H1 (cell line): ENCODE measurements around the gene OCRL. TPM values are rescaled to one million over a fixed set of nuclear protein-coding genes. Genes with fewer than 3 reads are reported as not detected.

Source experiments
- CTCF ChIA-PET: fragments of 300-600 bp; sonication (Branson Sonifier 250); formaldehyde crosslinking; loops from one replicate; lab custom pipeline; 2021; ENCODE audit not compliant: partially characterized antibody; lab: Charles Lee
- POLR2A ChIA-PET: fragments of 300-600 bp; sonication (Branson Sonifier 250); formaldehyde crosslinking; loops from one replicate; lab custom pipeline; 2021; ENCODE audit warnings: inconsistent platforms; ENCODE audit not compliant: partially characterized antibody; lab: Charles Lee
- DNase-seq, 2 experiments: peaks; one replicate each; pipeline versions ENCODE4 v3.0.0 to v3.0.0-alpha.2; 2010 to 2022; ENCODE audit warnings: low spot score in 2 of 2, low read depth in 1 of 2, mixed read lengths in 1 of 2
- FAIRE-seq: peaks from 2 replicates; lab custom pipeline; 2011; peaks lifted over from hg19 to GRCh38; lab: Jason Lieb, UNC
- H2AFZ ChIP-seq: 2 replicates; pipeline ENCODE4 v1.8.1; 2012; ENCODE audit warnings: low read length, inconsistent platforms
- H2AK5ac ChIP-seq: 2 replicates; pipeline ENCODE4 v1.6.1; 2013; ENCODE audit warnings: low read depth, low read length
- H2BK120ac ChIP-seq: replicated peaks from 2 replicates; pipeline ENCODE3; 2013; ENCODE audit warnings: low read depth, low read length, inconsistent platforms
- H2BK12ac ChIP-seq: 2 replicates; pipeline ENCODE4 v1.6.1; 2013; ENCODE audit warnings: low read depth, low read length
- H2BK15ac ChIP-seq: 2 replicates; pipeline ENCODE4 v1.6.1; 2013; ENCODE audit warnings: low read length
- H2BK20ac ChIP-seq: 2 replicates; pipeline ENCODE4 v1.6.1; 2013; ENCODE audit warnings: low read length
- H2BK5ac ChIP-seq: 2 replicates; pipeline ENCODE4 v1.6.1; 2013; ENCODE audit warnings: low read depth, low read length
- H3K14ac ChIP-seq: 2 replicates; pipeline ENCODE4 v1.6.1; 2013; ENCODE audit warnings: inconsistent platforms; ENCODE audit not compliant: insufficient read length
- H3K18ac ChIP-seq: 2 replicates; pipeline ENCODE4 v1.6.1; 2013; ENCODE audit warnings: low read length; ENCODE audit errors: extremely low read depth
- H3K23ac ChIP-seq: 2 replicates; pipeline ENCODE4 v1.6.1; 2013; ENCODE audit warnings: inconsistent platforms; ENCODE audit not compliant: insufficient read length
- H3K23me2 ChIP-seq: 2 replicates; pipeline ENCODE4 v1.6.1; 2013; ENCODE audit warnings: low read depth, low read length
- H3K27ac ChIP-seq: 2 replicates; pipeline ENCODE4 v1.6.1; 2011; ENCODE audit warnings: low read depth, low read length, inconsistent platforms
- H3K27me3 ChIP-seq, 4 experiments: replicated peaks in 1 of 4; 1 replicate in 1 of 4; 2 replicates in 3 of 4; pipeline versions ENCODE4 v1.6.1 to v1.8.1; 2011 to 2013; ENCODE audit warnings: low read length in 3 of 4, mild to moderate bottlenecking in 3 of 4, inconsistent platforms in 2 of 4, mixed read lengths in 2 of 4, moderate library complexity in 1 of 4; ENCODE audit not compliant: control insufficient read depth in 3 of 4, insufficient read depth in 3 of 4; ENCODE audit errors: extremely low read depth in 1 of 4
- H3K36me3 ChIP-seq, 4 experiments: 2 replicates each; pipeline versions ENCODE4 v1.6.1 to v1.8.1; 2011 to 2013; ENCODE audit warnings: mild to moderate bottlenecking in 4 of 4, low read length in 3 of 4, moderate library complexity in 2 of 4, control low read depth in 1 of 4, inconsistent platforms in 1 of 4; ENCODE audit not compliant: insufficient read depth in 4 of 4, control insufficient read depth in 2 of 4
- H3K4ac ChIP-seq: replicated peaks from 2 replicates; pipeline ENCODE3; 2013; ENCODE audit warnings: low read length, low read depth, mixed read lengths, inconsistent platforms; ENCODE audit not compliant: insufficient read length
- H3K4me1 ChIP-seq, 4 experiments: replicated peaks in 1 of 4; 1 replicate in 1 of 4; 2 replicates in 3 of 4; pipeline versions ENCODE4 v1.6.1 to v1.8.1; 2011 to 2013; ENCODE audit warnings: low read length in 3 of 4, inconsistent platforms in 2 of 4, mixed read lengths in 1 of 4; ENCODE audit not compliant: insufficient read depth in 4 of 4, control insufficient read depth in 3 of 4
- H3K4me2 ChIP-seq, 2 experiments: 2 replicates each; pipeline versions ENCODE4 v1.6.1 to v1.8.1; 2011 to 2013; ENCODE audit warnings: low read depth in 2 of 2, low read length in 2 of 2, control low read depth in 1 of 2, inconsistent platforms in 1 of 2, mild to moderate bottlenecking in 1 of 2; ENCODE audit not compliant: insufficient read depth in 1 of 2
- H3K4me3 ChIP-seq, 4 experiments: fragments of 200-600, 300-600 bp in 1 of 4; sonication (generic), shearing (Covaris generic), sonication (Bioruptor Twin) in 1 of 4; 2 replicates each; pipeline versions ENCODE4 v1.5.1 to v1.8.1; 2011 to 2016; ENCODE audit warnings: low read length in 4 of 4, low read depth in 3 of 4, control low read depth in 2 of 4, inconsistent platforms in 2 of 4, mild to moderate bottlenecking in 2 of 4, mixed read lengths in 1 of 4, moderate library complexity in 1 of 4; ENCODE audit not compliant: insufficient read depth in 2 of 4; ENCODE audit errors: extremely low read depth in 1 of 4
- H3K56ac ChIP-seq: replicated peaks from 2 replicates; pipeline ENCODE3; 2013; ENCODE audit warnings: low read depth, mild to moderate bottlenecking, mixed read lengths, low read length, inconsistent platforms; ENCODE audit not compliant: insufficient read length
- H3K79me1 ChIP-seq: 2 replicates; pipeline ENCODE4 v1.6.1; 2013; ENCODE audit warnings: low read depth, low read length, control low read depth
- H3K79me2 ChIP-seq, 2 experiments: 2 replicates each; pipeline versions ENCODE4 v1.6.1 to v1.8.1; 2012 to 2013; ENCODE audit warnings: low read length in 2 of 2, mild to moderate bottlenecking in 2 of 2, inconsistent platforms in 1 of 2; ENCODE audit not compliant: insufficient read depth in 2 of 2, control insufficient read depth in 1 of 2
- H3K9ac ChIP-seq, 4 experiments: replicated peaks in 1 of 4; 1 replicate in 1 of 4; 2 replicates in 3 of 4; pipeline versions ENCODE4 v1.6.1 to v1.8.1; 2011 to 2013; ENCODE audit warnings: low read depth in 3 of 4, low read length in 3 of 4, control low read depth in 2 of 4, mild to moderate bottlenecking in 2 of 4, moderate library complexity in 2 of 4, inconsistent platforms in 1 of 4; ENCODE audit errors: extremely low read depth in 1 of 4
- H3K9me3 ChIP-seq, 2 experiments: 2 replicates each; pipeline versions ENCODE4 v1.6.1 to v1.8.1; 2012 to 2013; ENCODE audit warnings: mild to moderate bottlenecking in 2 of 2, moderate library complexity in 2 of 2, control low read depth in 1 of 2, inconsistent platforms in 1 of 2, low read depth in 1 of 2, low read length in 1 of 2, mixed read lengths in 1 of 2; ENCODE audit not compliant: insufficient read depth in 2 of 2
- H4K20me1 ChIP-seq, 2 experiments: replicated peaks in 1 of 2; 2 replicates each; pipeline versions ENCODE3 to v1.8.1; 2011 to 2013; ENCODE audit warnings: inconsistent platforms in 2 of 2, low read length in 2 of 2, mild to moderate bottlenecking in 1 of 2; ENCODE audit not compliant: insufficient read depth in 2 of 2, control insufficient read depth in 1 of 2
- H4K5ac ChIP-seq: 2 replicates; pipeline ENCODE4 v1.6.1; 2013; ENCODE audit warnings: low read length, low read depth, mixed read lengths, inconsistent platforms; ENCODE audit not compliant: insufficient read length
- H4K8ac ChIP-seq: 2 replicates; pipeline ENCODE4 v1.8.0; 2013; ENCODE audit warnings: mild to moderate bottlenecking, moderate library complexity, low read length, inconsistent platforms; ENCODE audit not compliant: insufficient read depth; ENCODE audit errors: extremely low read depth
- H4K91ac ChIP-seq: replicated peaks from 2 replicates; pipeline ENCODE3; 2013; ENCODE audit warnings: low read length, mixed read lengths, inconsistent platforms; ENCODE audit not compliant: insufficient read length
- ASH2L ChIP-seq: fragments of 200-600, 300-600 bp; sonication (generic); IDR thresholded peaks from one replicate; pipeline ENCODE4 v1.7.1; 2017; ENCODE audit warnings: low read length
- CEBPB ChIP-seq: IDR thresholded peaks from 2 replicates; pipeline ENCODE4 v1.6.1; 2012; ENCODE audit warnings: low read depth, low read length
- EZH2 ChIP-seq: fragments of 200-600 bp; sonication (generic); IDR thresholded peaks from 2 replicates; pipeline ENCODE4 v1.7.1; 2012; ENCODE audit warnings: low read depth, mild to moderate bottlenecking, moderate library complexity, low read length, inconsistent platforms; ENCODE audit not compliant: severe bottlenecking
- FOSL1 ChIP-seq: IDR thresholded peaks from 2 replicates; pipeline ENCODE4 v1.6.1; 2011; ENCODE audit warnings: mild to moderate bottlenecking, low read depth, low read length, moderate library complexity; ENCODE audit not compliant: insufficient read depth
- KDM5A ChIP-seq: fragments of 200-600 bp; IDR thresholded peaks from 2 replicates; pipeline ENCODE4 v1.7.1; 2012; ENCODE audit warnings: mild to moderate bottlenecking, low read length, inconsistent platforms, mixed read lengths
- PHF8 ChIP-seq: fragments of 200-600 bp; sonication (generic); conservative IDR thresholded peaks from 2 replicates; pipeline ENCODE4 v1.7.1; 2012; ENCODE audit warnings: low read depth, mild to moderate bottlenecking, inconsistent platforms, low read length, moderate library complexity
- RNF2 ChIP-seq: fragments of 200-900, 300-1000 bp; sonication (generic); IDR thresholded peaks from 2 replicates; pipeline ENCODE4 v1.7.1; 2016; ENCODE audit warnings: borderline replicate concordance, low read depth, mild to moderate bottlenecking, antibody characterized with exemption, low read length; ENCODE audit not compliant: poor library complexity, severe bottlenecking; ENCODE audit errors: missing control alignments
- SP4 ChIP-seq: IDR thresholded peaks from 2 replicates; pipeline ENCODE4 v1.6.1; 2012; ENCODE audit warnings: low read length, inconsistent platforms
- SUZ12 ChIP-seq: fragments of 200-600 bp; sonication (generic); IDR thresholded peaks from 2 replicates; pipeline ENCODE4 v1.6.1; 2012; ENCODE audit warnings: mild to moderate bottlenecking, inconsistent platforms, low read length, moderate library complexity, mixed read lengths
- TAF7 ChIP-seq: optimal IDR thresholded peaks from 2 replicates; pipeline ENCODE3; 2011; ENCODE audit warnings: low read depth, mild to moderate bottlenecking, inconsistent platforms, low read length, moderate library complexity, borderline replicate concordance
- ZNF274 ChIP-seq: IDR thresholded peaks from 2 replicates; pipeline ENCODE4 v1.7.0; 2012; ENCODE audit warnings: low read length, borderline replicate concordance; ENCODE audit errors: extremely low read depth
- WGBS, 2 experiments: shearing (Covaris generic) in 1 of 2; methylation state at CpG; one replicate each; pipeline versions ENCODE4 v1.1.6 to v1.1.7; 2013 to 2015; ENCODE audit warnings: low lambda C conversion rate in 2 of 2, mixed read lengths in 2 of 2, inconsistent platforms in 1 of 2, low coverage in 1 of 2, missing lambda C conversion rate in 1 of 2; ENCODE audit not compliant: insufficient replicate concordance in 2 of 2, insufficient coverage in 1 of 2, insufficient read length in 1 of 2; ENCODE audit errors: extremely low coverage in 1 of 2, missing lambda C conversion rate in 1 of 2; 5-methylcytosine and 5-hydroxymethylcytosine counted together
- polyA plus RNA-seq, 7 experiments: library from polyadenylated mRNA; depleted of rRNA in 3 of 7; stranded (reverse) in 5 of 7; unstranded in 2 of 7; fragments of >200 nt in 5 of 7; fragments of 200-250 nt in 2 of 7; gene quantifications; 1 replicate in 5 of 7; 2 replicates in 1 of 7; 4 replicates in 1 of 7; pipeline versions ENCODE4 v1.2.1 to v1.2.3, GENCODE V29; 2011 to 2013; ENCODE audit warnings: missing spikeins in 2 of 7, mixed read lengths in 2 of 7
- total RNA-seq: library from RNA; stranded (reverse); fragmentation: NEBNext Ultra II Directional; extraction: Animal tissue kit (Norgen Biotek cat#: 25700); gene quantifications from 2 replicates; pipeline ENCODE4 v1.2.1, GENCODE V29; 2021
- TF ChIP-seq, protein P1 (sequence below): IDR thresholded peaks from 2 replicates; pipeline ENCODE4 v1.6.1; 2012; ENCODE audit warnings: inconsistent platforms
- TF ChIP-seq, protein P2 (sequence below): IDR thresholded peaks from 2 replicates; pipeline ENCODE4 v1.6.1; 2011; ENCODE audit warnings: low read length, improper control_type of control experiment

OCRL gene
- total and polyA plus RNA-seq, 2 of the 8 experiments (the other 6 are each of a cell fraction or from before 2014, with no cell fraction given): 12.7 to 15.1 TPM

DNA sequence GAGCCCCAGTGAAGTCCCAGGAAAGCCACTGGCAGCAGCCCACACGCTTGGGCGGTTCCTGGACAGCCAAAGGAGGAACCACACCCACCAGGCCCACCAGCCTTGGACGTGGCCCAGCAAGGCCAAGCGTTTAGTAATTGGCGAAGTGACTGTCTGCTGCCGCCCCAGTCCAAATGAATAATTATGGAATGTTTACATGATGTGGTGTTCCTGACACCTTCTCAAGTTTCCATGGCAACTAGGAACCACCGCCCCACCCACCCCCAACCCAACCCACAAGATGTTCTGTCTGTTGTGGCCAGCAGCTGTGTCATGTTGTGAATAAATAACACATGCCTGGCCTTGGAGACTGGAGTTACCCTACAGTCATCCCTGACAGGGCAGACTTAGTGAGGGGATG, 92.4 kb downstream of the OCRL start:
- no peak overlapping the region for H2BK5ac ChIP-seq
- H2BK120ac ChIP-seq: no peak overlapping the region
- H3K79me2 ChIP-seq: no peaks in the 10 kb centered on the region
- no peak overlapping the region for H2BK12ac ChIP-seq
- WGBS, 2 experiments: no CpG with 5 or more reads among the region's 7 CpGs
- no peak overlapping the region for H3K56ac ChIP-seq
- H2BK20ac ChIP-seq: no peak overlapping the region
- H3K27me3 ChIP-seq: no peaks in the 10 kb centered on the region
- H3K23ac ChIP-seq: no peak overlapping the region
- H3K9me3 ChIP-seq: no peaks in the 10 kb centered on the region
- no peak overlapping the region for H3K9ac ChIP-seq
- H3K36me3 ChIP-seq: no peaks in the 10 kb centered on the region
- no peak overlapping the region for H3K14ac ChIP-seq
- H2BK15ac ChIP-seq: no peak overlapping the region
- H3K23me2 ChIP-seq: no peaks in the 10 kb centered on the region
- CTCF ChIA-PET: interaction anchor here (3.2 kb wide), 1 partner anchor 94 kb away, joined by 14 read pairs; no protein-coding TSS in a partner anchor
- H3K4me3 ChIP-seq: no peak overlapping the region
- H3K79me1 ChIP-seq: no peaks in the 10 kb centered on the region
- H4K5ac ChIP-seq: no peak overlapping the region
- no peak overlapping the region for H3K18ac ChIP-seq
- no peak for FAIRE-seq
- H4K91ac ChIP-seq: no peak overlapping the region
- H3K4me1 ChIP-seq: no peaks in the 10 kb centered on the region
- no peak overlapping the region for H2AK5ac ChIP-seq
- H3K4me2 ChIP-seq: no peak overlapping the region
- no peak for DNase-seq
- no peak overlapping the region for H3K4ac ChIP-seq
- POLR2A ChIA-PET: no interaction called here
- no peaks in the 10 kb centered on the region for H4K20me1 ChIP-seq
- H4K8ac ChIP-seq: no peak overlapping the region
- H3K27ac ChIP-seq: no peak overlapping the region
- H2AFZ ChIP-seq: no peak overlapping the region
- TF ChIP-seq TAF7 (no peak), RNF2 (no peak), KDM5A (no peak), PHF8 (no peak), SUZ12 (no peak), ZNF274 (no peak), ASH2L (no peak), FOSL1 (no peak), SP4 (no peak), CEBPB (no peak), EZH2 (no peak)
- TF ChIP-seq, protein P1, sequence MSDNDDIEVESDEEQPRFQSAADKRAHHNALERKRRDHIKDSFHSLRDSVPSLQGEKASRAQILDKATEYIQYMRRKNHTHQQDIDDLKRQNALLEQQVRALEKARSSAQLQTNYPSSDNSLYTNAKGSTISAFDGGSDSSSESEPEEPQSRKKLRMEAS: no peak
- TF ChIP-seq, protein P2, sequence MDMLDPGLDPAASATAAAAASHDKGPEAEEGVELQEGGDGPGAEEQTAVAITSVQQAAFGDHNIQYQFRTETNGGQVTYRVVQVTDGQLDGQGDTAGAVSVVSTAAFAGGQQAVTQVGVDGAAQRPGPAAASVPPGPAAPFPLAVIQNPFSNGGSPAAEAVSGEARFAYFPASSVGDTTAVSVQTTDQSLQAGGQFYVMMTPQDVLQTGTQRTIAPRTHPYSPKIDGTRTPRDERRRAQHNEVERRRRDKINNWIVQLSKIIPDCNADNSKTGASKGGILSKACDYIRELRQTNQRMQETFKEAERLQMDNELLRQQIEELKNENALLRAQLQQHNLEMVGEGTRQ: no peak
